GM21423 (cell line): ENCODE measurements around the gene PTPN12.
"Not testable (repeated sequence)": the region's sequence is repeated elsewhere in the genome, so short reads cannot be mapped to it uniquely, and the experiment has no call there.

ENCODE experiments used
- ATAC-seq: cut with Tn5 transposase; IDR thresholded peaks from one replicate; pipeline ENCODE4 v1.9.1; 2021; ENCODE audit warnings: mild to moderate bottlenecking, moderate library complexity; ENCODE audit not compliant: unreplicated experiment

The PTPN12 gene

GRCh38 chr7:77537778-77538280 lies 734 bp downstream of the PTPN12 start:
- peak; percentile 5 for ATAC-seq

- ATAC-seq = no peak
These were observed 1.5 kb downstream of the PTPN12 start for GRCh38 chr7:77538281-77539212.

DNA sequence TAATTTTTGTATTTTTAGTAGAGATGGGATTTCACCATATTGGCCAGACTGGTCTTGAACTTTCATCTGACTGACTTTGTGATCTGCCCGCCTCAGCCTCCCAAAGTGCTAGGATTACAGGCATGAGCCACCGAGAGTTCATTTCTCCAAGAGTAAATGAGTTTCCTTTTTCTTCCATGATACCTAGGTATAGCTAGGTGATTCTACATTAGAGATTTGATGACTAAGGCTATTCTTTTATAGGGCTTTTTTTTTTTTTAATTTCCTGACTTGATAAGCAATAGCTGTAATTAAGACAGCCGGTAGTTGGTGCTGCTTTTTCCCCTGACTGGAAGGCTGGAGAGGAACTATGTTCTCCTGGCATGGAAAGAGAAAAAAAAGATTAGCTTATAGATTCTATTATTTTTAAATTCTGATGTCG lies 3.3 kb downstream of the PTPN12 start:
- ATAC-seq = no peak

DNA sequence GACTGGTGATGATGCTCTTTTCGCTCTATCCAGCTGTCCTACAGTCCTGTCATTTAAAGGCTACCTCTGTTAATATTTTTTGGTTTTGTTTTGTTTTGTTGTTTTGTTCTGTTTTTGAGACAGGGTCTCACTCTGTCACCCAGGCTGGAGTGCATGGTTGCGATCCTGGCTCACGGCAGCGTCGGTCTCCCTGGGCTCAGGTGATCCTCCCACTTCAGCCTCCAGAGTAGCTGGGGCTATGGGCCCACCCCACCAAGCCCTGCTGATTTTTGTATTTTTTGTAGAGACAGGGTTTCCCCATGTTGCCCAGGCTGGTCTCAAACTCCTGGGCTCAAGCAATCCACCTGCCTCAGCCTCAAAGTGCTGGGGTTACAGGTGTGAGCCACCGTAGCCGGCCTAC lies 3.9 kb downstream of the PTPN12 start:
- ATAC-seq = not testable (repeated sequence)

GRCh38 chr7:77542409-77542808 lies 5.3 kb downstream of the PTPN12 start:
- no peak for ATAC-seq

DNA sequence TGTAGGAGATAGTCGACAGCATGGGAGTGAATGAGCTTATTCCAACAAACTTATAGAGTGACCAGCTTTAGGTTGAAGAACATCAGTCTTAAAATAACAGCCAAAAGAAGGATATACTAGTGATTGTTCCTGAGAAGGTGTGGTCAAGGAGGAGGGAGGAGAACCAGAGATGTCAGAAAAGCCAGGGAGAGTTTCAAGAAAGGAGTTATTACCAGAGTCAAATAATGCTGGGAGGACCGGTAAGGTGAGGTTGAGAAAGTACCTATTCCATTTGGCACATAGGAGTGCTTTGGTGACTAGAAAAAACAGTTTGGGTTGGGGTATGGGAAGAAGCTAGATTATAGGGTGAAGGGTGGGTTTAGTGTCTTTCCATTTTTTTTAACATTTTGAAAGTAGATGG lies 5.8 kb downstream of the PTPN12 start:
- no peak for ATAC-seq

GRCh38 chr7:77543910-77544309 lies 6.8 kb downstream of the PTPN12 start:
- ATAC-seq = no peak

GRCh38 chr7:77544518-77544917 lies 7.4 kb downstream of the PTPN12 start:
- ATAC-seq = no peak

DNA sequence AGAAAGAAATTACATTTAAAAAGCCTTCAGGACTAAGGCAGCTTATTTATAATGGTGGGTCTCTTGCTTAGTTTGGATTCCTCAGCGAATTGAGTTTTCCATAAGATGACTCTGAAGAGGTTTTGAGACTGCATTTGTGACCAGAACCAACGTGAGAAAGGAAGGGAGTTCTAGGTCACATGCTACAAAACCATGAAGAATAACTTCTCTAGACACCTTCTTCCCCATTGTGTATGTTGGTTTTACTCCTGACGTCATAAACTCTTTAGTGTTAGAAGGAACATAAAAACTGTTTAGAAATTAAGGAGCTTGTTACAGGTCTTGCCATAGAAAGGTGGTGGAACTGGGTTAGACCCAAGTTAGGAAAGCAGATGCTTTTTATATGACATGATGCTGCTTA lies 11.1 kb downstream of the PTPN12 start:
- no peak for ATAC-seq

DNA sequence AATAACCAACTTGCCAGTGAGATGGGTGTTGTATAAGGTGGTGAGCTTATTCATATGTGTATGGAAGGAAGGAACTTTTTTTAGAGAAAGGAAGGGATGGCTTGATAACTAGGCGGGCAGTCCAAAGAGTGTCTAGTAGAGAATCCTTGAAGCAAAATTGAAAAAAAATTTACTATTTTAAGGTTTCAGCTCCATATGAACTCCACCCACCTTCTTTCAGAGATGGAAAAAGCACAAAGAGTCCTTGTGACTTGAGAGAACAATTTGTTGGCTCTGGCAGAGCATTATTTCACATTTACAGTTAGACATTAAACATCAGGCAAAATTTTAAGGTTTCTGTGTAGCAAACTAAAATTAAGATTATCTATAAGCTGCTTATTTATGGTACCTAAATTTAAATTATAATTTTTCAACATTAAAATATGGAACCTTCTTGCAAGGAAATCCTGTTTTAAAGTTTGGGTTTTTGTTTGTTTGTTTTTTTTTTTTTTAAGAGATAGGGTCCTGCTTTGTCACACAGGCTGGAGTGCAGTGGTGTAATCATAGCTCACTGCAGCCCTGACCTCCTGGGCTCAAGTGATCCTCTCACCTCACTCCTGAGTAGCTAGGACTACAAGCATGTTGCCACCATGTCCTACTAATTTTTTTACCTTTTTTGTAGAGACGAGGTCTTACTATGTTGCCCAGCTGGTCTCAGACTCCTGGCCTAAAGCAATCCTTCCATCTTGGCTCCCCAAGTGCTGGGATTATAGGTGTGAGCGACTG lies 12.2 kb downstream of the PTPN12 start:
- ATAC-seq = no peak

DNA sequence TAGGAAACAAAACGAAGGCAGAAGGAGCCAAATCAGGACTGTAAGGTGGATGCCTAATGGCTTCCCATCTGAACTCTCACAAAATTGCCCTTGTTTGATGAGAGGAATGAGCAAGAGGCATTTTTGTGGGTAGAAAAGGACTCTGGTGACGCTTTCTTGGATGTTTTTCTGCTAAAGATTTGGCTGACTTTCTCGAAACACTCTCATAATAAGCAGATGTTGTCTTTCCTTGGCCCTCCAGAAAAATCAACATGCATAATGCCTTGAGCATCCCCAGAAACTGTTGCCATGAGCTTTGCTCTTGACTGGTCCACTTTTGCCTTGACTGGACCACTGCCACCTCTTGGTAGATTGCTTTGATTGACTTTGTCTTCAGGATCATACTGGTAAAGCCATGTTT lies 13.5 kb downstream of the PTPN12 start:
- no peak for ATAC-seq

DNA sequence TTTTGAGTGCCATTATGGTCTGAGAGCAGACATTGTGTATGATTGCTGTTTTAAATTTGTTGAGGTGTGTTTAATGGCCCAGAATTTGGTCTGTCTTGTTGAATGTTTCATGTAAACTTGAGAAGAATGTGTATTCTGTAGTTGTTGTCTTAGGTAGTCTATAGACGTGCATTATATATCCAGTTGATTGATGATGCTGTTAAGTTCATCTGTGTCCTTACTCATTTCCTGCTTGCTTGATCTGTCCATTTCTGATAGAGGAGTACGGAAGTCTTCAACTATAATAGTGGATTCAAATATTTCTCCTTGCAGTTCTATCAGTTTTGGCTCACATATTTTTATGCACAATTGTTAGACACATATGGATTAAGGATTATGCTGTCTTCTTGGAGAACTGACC lies 16.0 kb downstream of the PTPN12 start:
- ATAC-seq = no peak

DNA sequence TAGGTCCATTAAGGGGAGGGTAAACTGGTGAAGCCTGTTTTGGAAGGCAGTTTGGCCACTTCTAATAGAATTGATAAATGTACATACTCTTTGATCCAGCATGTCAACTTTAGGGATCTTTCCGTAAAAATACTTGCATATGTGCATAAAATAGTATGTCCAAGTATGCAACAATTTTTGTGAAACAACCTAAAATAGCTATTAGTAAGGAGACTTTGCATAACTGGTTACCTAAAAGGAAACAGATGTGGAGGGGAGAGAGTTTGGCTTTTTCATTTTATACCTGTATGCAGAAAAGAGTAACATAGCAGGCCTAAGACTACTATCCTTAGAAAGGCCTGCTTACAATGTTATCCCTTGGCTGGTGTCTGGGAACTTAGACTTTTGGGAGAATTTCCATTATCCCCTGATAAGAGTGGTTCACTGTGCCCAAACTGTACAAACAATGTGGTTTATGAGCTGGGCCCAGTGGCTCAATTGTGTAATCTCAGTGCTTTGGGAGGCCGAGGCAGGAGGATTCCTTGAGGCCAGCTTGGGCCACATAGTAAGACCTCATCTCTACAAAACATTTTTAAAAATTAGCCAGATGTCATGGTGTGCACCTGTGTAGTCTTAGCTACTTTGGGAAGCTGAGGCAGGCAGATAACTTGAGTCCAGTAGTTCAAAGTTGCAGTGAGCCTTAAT lies 21.3 kb downstream of the PTPN12 start:
- no peak for ATAC-seq

- peak; percentile 79 for ATAC-seq
These were observed 24.3 kb downstream of the PTPN12 start for GRCh38 chr7:77561352-77561751.

DNA sequence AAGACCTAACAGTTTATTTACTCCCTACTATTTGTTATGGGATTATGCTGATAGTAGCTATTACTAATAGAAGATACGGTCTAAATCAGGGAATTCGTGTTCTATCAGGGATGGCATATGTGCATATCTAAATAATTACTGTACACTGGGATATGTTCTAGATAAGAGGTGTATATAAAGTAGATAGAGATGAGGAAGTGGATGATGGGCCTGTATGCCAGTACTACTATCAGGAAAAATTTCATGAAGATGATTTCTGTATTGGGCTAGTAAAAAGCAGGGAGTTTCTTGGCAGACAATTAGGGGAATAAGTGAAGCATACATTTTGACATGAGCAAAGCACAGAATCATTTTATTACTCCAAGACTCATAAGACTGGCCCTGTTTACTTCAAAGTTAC lies 26.2 kb downstream of the PTPN12 start:
- ATAC-seq = no peak

GRCh38 chr7:77565917-77566316 lies 28.8 kb downstream of the PTPN12 start:
- no peak for ATAC-seq

- ATAC-seq = no peak
These were observed 29.3 kb downstream of the PTPN12 start for GRCh38 chr7:77566421-77566820.

DNA sequence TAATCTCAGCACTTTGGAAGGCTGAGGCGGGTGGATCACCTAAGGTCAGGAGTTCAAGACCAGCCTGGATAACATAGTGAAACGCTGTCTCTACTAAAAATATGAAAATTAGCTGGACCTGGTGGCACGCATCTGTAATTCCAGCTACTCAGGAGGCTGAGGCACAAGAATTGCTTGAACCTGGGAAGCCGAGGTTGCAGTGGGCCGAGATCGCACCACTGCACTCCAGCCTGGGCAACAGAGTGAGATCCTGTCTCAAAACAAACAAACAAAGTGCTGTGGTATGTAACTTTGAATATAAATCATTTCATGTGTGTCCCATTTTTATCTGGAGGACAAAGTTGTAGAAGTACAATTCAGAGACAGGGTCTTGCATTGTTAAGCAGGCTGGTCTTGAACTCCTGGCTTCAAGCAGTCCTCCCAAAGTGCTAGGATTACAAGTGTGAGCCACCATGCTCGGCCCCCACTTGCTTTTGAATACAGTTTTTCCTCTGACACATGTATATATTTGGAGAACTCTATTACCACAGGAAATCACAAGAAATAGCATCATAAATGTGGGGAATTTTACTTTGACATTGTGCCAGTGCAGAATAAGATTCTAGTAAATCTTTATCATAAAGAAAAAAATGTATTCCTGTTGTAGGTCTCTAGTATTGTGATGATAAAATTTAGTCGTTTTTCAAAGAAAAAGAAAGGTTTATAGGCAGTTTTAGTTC lies 32.6 kb downstream of the PTPN12 start:
- ATAC-seq = no peak

DNA sequence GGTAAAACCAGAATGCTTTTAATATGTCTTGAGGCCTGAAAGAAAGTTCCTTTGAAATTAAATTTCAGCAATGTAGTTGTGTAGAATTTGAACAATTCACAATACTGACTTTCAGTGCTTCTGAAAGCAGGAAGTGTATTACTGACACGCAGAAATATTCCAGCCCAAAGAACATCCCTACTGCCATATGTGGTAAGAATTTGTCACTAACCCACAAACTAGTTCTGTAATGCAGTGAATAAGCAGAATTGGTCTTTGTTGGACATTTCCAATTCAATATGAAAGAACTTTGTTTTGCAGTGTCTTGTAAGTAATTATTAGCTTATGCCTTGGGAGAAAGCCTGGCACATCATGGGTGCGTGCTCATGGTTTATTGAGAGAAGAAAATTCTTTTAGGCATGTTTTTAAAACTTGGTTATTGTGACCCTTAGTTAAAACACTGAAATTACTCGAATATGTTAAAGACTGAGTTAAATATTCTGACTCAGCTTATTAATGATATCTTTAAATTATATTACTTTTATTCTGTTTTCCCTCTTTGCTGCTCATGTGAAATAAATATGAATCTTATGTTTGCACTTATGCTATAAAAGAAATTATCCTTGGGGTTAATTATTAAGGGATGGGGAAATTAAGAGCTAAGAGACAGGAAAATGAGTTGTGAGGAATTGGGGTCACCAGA lies 33.4 kb downstream of the PTPN12 start:
- ATAC-seq = peak; percentile 73

DNA sequence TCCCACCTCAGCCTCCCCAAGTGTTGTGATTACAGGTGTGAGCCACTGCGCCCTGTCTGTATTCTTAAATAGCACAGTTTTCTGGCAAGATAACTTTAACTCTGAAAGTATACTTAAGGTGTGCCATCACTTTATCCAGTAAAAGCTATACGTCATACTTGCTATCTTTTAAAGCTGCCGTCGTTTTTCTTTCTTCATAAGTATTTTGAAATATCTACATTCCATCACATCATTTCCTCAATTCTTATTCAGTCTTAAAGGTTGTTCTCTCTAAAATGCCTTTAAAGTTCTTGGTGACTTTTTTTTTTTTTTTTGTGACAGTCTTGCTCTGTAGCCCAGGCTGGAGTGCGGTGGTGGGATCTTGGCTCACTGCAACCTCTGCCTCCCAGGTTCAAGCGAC lies 34.7 kb downstream of the PTPN12 start:
- ATAC-seq = no peak
